ENCODE measurements around the gene CYB561.

The CYB561 gene

GRCh38 chr17:63442074-63442473 is 4.0 kb downstream of the CYB561 start:
- Histone ChIP-seq H3K36me3 (ENCODE audit: control insufficient read depth in 1 of 2, insufficient read depth in 2 of 2, low read length in 2 of 2) (peaks cover 0 to 5% of the 10 kb centered on the region in 2 donors), H3K4me1 (ENCODE audit: control insufficient read depth in 1 of 2, insufficient read depth in 2 of 2, low read length in 2 of 2) (peaks cover 19 to 49% of the 10 kb centered on the region in 2 donors), H3K9me3 (ENCODE audit: control insufficient read depth in 1 of 2, low read length in 2 of 2) (no peaks in the 10 kb centered on the region), H3K9ac (ENCODE audit: low read depth in 1 of 2, low read length in 2 of 2) (no peak overlapping the region), H3K27ac (ENCODE audit: low read depth, low read length) (no peak overlapping the region), H3K27me3 (ENCODE audit: control insufficient read depth in 1 of 2, insufficient read depth in 2 of 2, low read length in 2 of 2) (no peaks in the 10 kb centered on the region), H3K4me3 (ENCODE audit: low read depth in 1 of 2, low read length in 2 of 2) (no peak overlapping the region)

- peaks cover 0 to 5% of the 10 kb centered on the region in 2 donors for H3K36me3 ChIP-seq (ENCODE audit: control insufficient read depth in 1 of 2, insufficient read depth in 2 of 2, low read length in 2 of 2)
- H3K27ac ChIP-seq (ENCODE audit: low read depth, low read length) = no peak overlapping the region
- peaks cover 19 to 49% of the 10 kb centered on the region in 2 donors for H3K4me1 ChIP-seq (ENCODE audit: control insufficient read depth in 1 of 2, insufficient read depth in 2 of 2, low read length in 2 of 2)
- no peaks in the 10 kb centered on the region for H3K9me3 ChIP-seq (ENCODE audit: control insufficient read depth in 1 of 2, low read length in 2 of 2)
- no peaks in the 10 kb centered on the region for H3K27me3 ChIP-seq (ENCODE audit: control insufficient read depth in 1 of 2, insufficient read depth in 2 of 2, low read length in 2 of 2)
- H3K4me3 ChIP-seq (ENCODE audit: low read depth in 1 of 2, low read length in 2 of 2) = no peak overlapping the region
- no peak overlapping the region for H3K9ac ChIP-seq (ENCODE audit: low read depth in 1 of 2, low read length in 2 of 2)
Observed at GRCh38 chr17:63441654-63442053, 4.5 kb downstream of the CYB561 start.

- Histone ChIP-seq H3K4me3 (ENCODE audit: low read depth in 1 of 2, low read length in 2 of 2) (no peak overlapping the region), H3K36me3 (ENCODE audit: control insufficient read depth in 1 of 2, insufficient read depth in 2 of 2, low read length in 2 of 2) (peaks cover 0 to 11% of the 10 kb centered on the region in 2 donors), H3K27me3 (ENCODE audit: control insufficient read depth in 1 of 2, insufficient read depth in 2 of 2, low read length in 2 of 2) (no peaks in the 10 kb centered on the region), H3K9ac (ENCODE audit: low read depth in 1 of 2, low read length in 2 of 2) (no peak overlapping the region), H3K27ac (ENCODE audit: low read depth, low read length) (no peak overlapping the region), H3K4me1 (ENCODE audit: control insufficient read depth in 1 of 2, insufficient read depth in 2 of 2, low read length in 2 of 2) (peaks cover 27 to 57% of the 10 kb centered on the region in 2 donors), H3K9me3 (ENCODE audit: control insufficient read depth in 1 of 2, low read length in 2 of 2) (no peaks in the 10 kb centered on the region)
Observed at GRCh38 chr17:63440770-63441335, 5.3 kb downstream of the CYB561 start.

GRCh38 chr17:63440127-63440769 is 5.9 kb downstream of the CYB561 start:
- Histone ChIP-seq H3K27me3 (ENCODE audit: control insufficient read depth in 1 of 2, insufficient read depth in 2 of 2, low read length in 2 of 2) (no peaks in the 10 kb centered on the region), H3K4me3 (ENCODE audit: low read depth in 1 of 2, low read length in 2 of 2) (peak overlapping the region in 1 of 2 donors; percentile 34), H3K9me3 (ENCODE audit: control insufficient read depth in 1 of 2, low read length in 2 of 2) (no peaks in the 10 kb centered on the region), H3K9ac (ENCODE audit: low read depth in 1 of 2, low read length in 2 of 2) (no peak overlapping the region), H3K4me1 (ENCODE audit: control insufficient read depth in 1 of 2, insufficient read depth in 2 of 2, low read length in 2 of 2) (peaks cover 34 to 58% of the 10 kb centered on the region in 2 donors), H3K36me3 (ENCODE audit: control insufficient read depth in 1 of 2, insufficient read depth in 2 of 2, low read length in 2 of 2) (peaks cover 0 to 11% of the 10 kb centered on the region in 2 donors), H3K27ac (ENCODE audit: low read depth, low read length) (peak overlapping the region; percentile 69)

GRCh38 chr17:63439687-63440086 is 6.4 kb downstream of the CYB561 start:
- no peaks in the 10 kb centered on the region for H3K9me3 ChIP-seq (ENCODE audit: control insufficient read depth in 1 of 2, low read length in 2 of 2)
- H3K4me1 ChIP-seq (ENCODE audit: control insufficient read depth in 1 of 2, insufficient read depth in 2 of 2, low read length in 2 of 2) = peaks cover 39 to 58% of the 10 kb centered on the region in 2 donors
- no peak overlapping the region for H3K9ac ChIP-seq (ENCODE audit: low read depth in 1 of 2, low read length in 2 of 2)
- H3K36me3 ChIP-seq (ENCODE audit: control insufficient read depth in 1 of 2, insufficient read depth in 2 of 2, low read length in 2 of 2) = peaks cover 0 to 14% of the 10 kb centered on the region in 2 donors
- H3K27me3 ChIP-seq (ENCODE audit: control insufficient read depth in 1 of 2, insufficient read depth in 2 of 2, low read length in 2 of 2) = no peaks in the 10 kb centered on the region
- peak overlapping the region; percentile 69 for H3K27ac ChIP-seq (ENCODE audit: low read depth, low read length)
- H3K4me3 ChIP-seq (ENCODE audit: low read depth in 1 of 2, low read length in 2 of 2) = peak overlapping the region in 1 of 2 donors; percentile 34

- Histone ChIP-seq H3K4me3 (ENCODE audit: low read depth in 1 of 2, low read length in 2 of 2) (no peak overlapping the region), H3K9me3 (ENCODE audit: control insufficient read depth in 1 of 2, low read length in 2 of 2) (no peaks in the 10 kb centered on the region), H3K27me3 (ENCODE audit: control insufficient read depth in 1 of 2, insufficient read depth in 2 of 2, low read length in 2 of 2) (no peaks in the 10 kb centered on the region), H3K27ac (ENCODE audit: low read depth, low read length) (peak overlapping the region; percentile 20), H3K9ac (ENCODE audit: low read depth in 1 of 2, low read length in 2 of 2) (no peak overlapping the region), H3K4me1 (ENCODE audit: control insufficient read depth in 1 of 2, insufficient read depth in 2 of 2, low read length in 2 of 2) (peaks cover 48 to 65% of the 10 kb centered on the region in 2 donors), H3K36me3 (ENCODE audit: control insufficient read depth in 1 of 2, insufficient read depth in 2 of 2, low read length in 2 of 2) (peaks cover 0 to 15% of the 10 kb centered on the region in 2 donors)
Observed at GRCh38 chr17:63438092-63439051, 7.7 kb downstream of the CYB561 start.

GRCh38 chr17:63437287-63438091 is 8.6 kb downstream of the CYB561 start:
- H3K36me3 ChIP-seq (ENCODE audit: control insufficient read depth in 1 of 2, insufficient read depth in 2 of 2, low read length in 2 of 2) = peaks cover 0 to 15% of the 10 kb centered on the region in 2 donors
- no peaks in the 10 kb centered on the region for H3K27me3 ChIP-seq (ENCODE audit: control insufficient read depth in 1 of 2, insufficient read depth in 2 of 2, low read length in 2 of 2)
- no peak overlapping the region for H3K9ac ChIP-seq (ENCODE audit: low read depth in 1 of 2, low read length in 2 of 2)
- no peak overlapping the region for H3K27ac ChIP-seq (ENCODE audit: low read depth, low read length)
- H3K4me3 ChIP-seq (ENCODE audit: low read depth in 1 of 2, low read length in 2 of 2) = no peak overlapping the region
- peaks cover 57 to 74% of the 10 kb centered on the region in 2 donors for H3K4me1 ChIP-seq (ENCODE audit: control insufficient read depth in 1 of 2, insufficient read depth in 2 of 2, low read length in 2 of 2)
- no peaks in the 10 kb centered on the region for H3K9me3 ChIP-seq (ENCODE audit: control insufficient read depth in 1 of 2, low read length in 2 of 2)

- Histone ChIP-seq H3K27ac (ENCODE audit: low read depth, low read length) (peak overlapping the region; percentile 46), H3K4me1 (ENCODE audit: control insufficient read depth in 1 of 2, insufficient read depth in 2 of 2, low read length in 2 of 2) (peaks cover 63 to 76% of the 10 kb centered on the region in 2 donors), H3K9me3 (ENCODE audit: control insufficient read depth in 1 of 2, low read length in 2 of 2) (no peaks in the 10 kb centered on the region), H3K9ac (ENCODE audit: low read depth in 1 of 2, low read length in 2 of 2) (no peak overlapping the region), H3K4me3 (ENCODE audit: low read depth in 1 of 2, low read length in 2 of 2) (no peak overlapping the region), H3K36me3 (ENCODE audit: control insufficient read depth in 1 of 2, insufficient read depth in 2 of 2, low read length in 2 of 2) (peaks cover 0 to 10% of the 10 kb centered on the region in 2 donors), H3K27me3 (ENCODE audit: control insufficient read depth in 1 of 2, insufficient read depth in 2 of 2, low read length in 2 of 2) (no peaks in the 10 kb centered on the region)
Observed at GRCh38 chr17:63436523-63437110, 9.5 kb downstream of the CYB561 start.

All from duodenal mucosa (tissue), 2 donors.